GM10847 (cell line): ENCODE measurements around the gene HIGD1A.

Experiments
- POLR2A ChIP-seq: IDR thresholded peaks from 2 replicates; pipeline ENCODE4 v1.6.1; 2011; ENCODE audit not compliant: insufficient read length; ENCODE audit errors: extremely low read depth

HIGD1A gene

GRCh38 chr3:42742259-42742658, 62.0 kb downstream of the HIGD1A start:
- TF ChIP-seq POLR2A = no peak

GRCh38 chr3:42741796-42742195, 62.5 kb downstream of the HIGD1A start:
- no peak for TF ChIP-seq POLR2A

- TF ChIP-seq POLR2A = no peak
Observed at GRCh38 chr3:42739401-42740158, 64.7 kb downstream of the HIGD1A start.

- no peak for TF ChIP-seq POLR2A
Observed at GRCh38 chr3:42736531-42736930, 67.8 kb downstream of the HIGD1A start.

GRCh38 chr3:42736081-42736480, 68.2 kb downstream of the HIGD1A start:
- TF ChIP-seq POLR2A = no peak

- TF ChIP-seq POLR2A = no peak
Observed at GRCh38 chr3:42735615-42736014, 68.7 kb downstream of the HIGD1A start.

GRCh38 chr3:42735019-42735418, 69.3 kb downstream of the HIGD1A start:
- TF ChIP-seq POLR2A = no peak

- no peak for TF ChIP-seq POLR2A
Observed at GRCh38 chr3:42734263-42734860, 69.9 kb downstream of the HIGD1A start.

GRCh38 chr3:42733501-42734262, 70.6 kb downstream of the HIGD1A start:
- TF ChIP-seq POLR2A = no peak
